Activated T-helper 1 cell treated with Interleukin-2 at 50 U/mL for 16 hours (primary cell): Measurements from ENCODE around the gene GATAD2A.

ENCODE experiments used
- DNase-seq: peaks from one replicate; pipeline ENCODE4 v3.0.0-alpha.2; 2020; ENCODE audit warnings: low read depth

The GATAD2A gene

DNA sequence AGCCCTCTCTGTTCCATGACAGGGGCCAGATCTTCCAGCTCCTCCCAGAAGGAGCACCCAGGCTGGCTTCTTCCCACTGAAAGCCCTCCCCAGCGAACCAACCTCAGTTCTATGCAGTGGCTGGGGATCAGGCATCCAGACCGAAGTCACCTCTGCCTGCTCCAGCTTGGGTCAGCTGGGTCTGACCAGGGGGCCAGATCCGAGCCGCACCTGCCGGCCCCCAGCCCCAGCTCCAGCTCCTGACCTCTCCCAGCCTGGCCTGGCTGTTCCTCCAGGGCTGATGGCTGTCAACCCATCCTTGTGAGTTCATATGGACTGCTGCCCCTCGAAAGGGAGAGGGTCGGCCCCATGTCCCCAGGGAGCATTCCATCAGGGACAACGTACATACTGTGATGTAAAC is 101.9 kb downstream of the GATAD2A start:
- DNase-seq: no peak

DNA sequence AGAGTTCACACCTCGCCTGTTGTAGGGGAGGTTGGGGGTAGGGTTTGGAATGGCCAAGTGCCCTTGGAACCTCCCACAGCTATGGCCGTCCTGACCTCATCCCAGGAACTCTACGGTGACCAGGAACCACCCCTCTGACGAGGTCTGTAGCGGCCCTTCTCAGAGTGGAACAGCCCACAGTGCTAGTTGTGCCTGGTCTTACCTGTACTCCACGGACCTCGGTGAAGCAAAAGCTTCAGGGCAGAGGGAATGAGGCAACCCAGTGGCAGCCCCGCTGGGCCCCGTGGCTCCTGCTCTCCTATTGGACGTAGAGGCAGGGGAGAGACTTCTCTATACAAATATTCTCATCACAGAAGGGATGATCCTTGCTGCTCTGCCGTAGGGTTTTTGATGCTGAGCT is 102.7 kb downstream of the GATAD2A start:
- DNase-seq: no peak

DNA sequence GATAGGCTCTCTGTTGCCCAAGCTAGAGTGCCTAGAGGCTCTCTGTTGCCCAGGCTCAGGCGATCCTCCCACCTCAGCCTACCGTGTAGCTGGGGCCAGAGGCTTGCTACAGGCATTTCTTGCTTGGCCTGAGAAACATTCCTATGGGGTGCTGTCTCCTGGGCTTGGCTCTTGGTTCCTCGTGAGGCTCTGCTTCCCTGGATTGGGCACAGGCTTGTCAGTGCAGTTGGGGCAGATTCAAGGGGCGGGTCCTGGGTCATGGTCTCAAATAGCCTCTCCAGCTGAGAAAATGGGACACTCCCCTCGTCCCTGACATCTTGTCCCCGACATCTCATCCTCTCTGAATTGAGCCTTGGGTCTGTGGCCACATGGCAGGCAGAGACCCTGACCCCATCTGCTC is 105.0 kb downstream of the GATAD2A start:
- no peak for DNase-seq

DNA sequence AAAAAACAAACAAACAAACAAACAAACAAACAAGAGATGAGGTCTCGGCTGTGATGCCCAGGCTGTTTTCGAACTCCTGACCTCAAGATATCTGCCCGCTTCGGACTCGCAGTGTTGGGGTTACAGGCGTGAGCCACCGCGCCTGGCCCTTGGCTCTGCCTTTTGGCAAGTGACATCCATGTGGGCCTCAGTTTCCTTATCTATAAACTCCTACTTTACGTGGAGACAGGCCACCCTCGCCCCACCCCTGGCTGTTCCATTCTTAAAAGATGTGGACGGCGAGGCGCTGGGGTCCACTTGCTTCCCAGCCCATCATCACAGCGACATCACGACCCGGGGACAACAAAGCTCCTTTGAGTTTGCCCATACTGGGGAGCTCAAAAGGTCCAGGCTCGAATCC is 108.2 kb downstream of the GATAD2A start:
- no peak for DNase-seq

DNA sequence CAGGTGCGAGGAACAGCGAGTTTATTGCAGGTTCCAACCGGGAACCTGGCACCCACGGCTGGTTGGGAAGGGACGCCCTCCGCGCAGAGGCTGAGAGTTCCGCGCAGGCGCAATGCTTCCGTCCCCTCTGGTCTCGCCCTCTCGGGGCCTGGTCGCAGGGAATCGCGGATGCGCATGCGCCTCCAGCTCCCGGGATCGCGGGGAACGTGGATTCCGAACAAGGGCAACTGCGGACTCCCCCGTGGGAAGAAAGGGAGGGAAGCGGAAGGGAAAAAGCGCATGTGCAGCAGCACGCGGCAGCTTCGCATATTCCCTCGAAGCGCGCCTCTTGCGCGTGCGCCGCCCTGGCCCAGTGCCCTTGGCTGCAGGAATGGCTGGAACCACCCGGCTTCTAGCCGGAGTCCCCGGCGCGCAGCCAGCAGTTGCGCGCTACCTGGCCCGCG is 108.8 kb downstream of the GATAD2A start:
- no peak for DNase-seq

DNA sequence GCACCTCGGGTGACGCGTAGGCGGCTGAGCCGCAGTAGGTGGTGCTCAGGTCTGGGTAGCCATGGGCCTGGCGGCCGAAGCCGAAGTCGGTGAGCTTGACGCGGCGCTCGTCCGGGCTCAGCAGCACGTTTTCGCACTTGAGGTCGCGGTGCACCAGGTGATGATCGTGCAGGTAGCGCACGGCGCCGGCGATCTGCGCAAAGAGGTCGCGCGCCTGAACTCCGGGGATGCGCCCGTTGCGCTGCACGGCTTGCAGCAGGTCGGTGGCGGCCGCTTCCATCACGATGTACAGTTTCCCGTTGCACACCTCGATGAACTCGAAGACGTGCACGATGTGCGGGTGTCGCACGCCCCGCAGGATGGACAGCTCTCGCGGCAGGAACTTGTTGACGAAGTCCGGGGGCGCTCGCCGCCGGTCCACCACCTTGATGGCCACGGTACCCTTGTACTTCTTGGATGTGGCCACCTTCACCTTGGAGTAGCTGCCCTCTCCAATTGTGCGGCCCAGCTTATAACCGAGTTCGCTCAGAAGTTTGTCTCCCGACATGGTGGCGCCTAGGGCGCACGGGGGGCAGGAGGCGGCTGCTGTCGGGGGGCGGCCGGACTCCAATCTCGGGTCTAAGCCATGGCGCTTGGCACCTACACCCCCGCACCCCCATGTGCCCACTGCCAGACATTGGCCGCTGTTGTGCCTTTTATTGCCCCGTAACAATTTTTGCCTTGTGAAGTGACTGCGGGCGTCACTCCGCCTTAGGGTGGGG is 109.6 kb downstream of the GATAD2A start, which contains the start of gene TSSK6:
Gene TSSK6 (minus strand): TSS at position 668 of the 761 bp plus-strand sequence. CDS start 121 bp downstream, at position 547.
- DNase-seq: no peak

DNA sequence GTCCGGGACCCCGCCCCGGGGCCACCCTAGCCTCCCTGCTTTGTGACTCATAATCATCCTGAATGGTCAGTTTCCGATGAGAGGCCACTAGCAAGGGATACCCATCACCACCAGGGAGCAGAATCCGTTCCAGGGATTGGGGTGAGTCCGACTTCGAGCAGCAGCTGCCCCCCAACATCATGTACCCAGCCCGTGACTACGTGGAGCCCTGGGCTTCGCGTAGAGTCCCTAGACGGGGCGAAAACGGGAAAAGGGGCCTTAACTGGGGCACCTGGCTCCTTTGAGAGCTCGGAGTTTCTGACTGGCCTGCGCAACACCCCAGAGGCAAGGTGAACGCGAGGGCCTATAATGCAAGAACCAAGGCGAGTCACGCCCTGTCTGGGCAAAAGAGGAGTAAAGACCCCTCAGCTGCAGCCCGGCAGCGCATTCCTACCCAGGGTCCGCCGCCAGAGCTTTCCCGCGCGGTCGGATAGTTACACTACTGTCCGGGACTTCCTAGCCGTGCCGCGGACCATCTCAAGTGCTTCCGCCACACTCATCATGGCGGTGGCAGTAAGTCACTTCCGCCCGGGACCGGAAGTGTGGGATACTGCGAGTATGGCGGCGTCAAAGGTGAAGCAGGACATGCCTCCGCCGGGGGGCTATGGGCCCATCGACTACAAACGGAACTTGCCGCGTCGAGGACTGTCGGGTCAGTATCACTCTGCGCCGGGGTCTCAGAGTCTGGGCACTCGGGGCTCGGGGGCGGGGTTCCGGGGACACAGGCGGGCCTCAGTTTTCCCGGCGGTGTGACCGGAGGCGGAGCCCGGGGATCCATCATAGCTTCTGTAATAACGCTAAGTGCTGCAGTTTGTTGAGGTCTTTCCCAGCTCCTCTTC is 110.4 kb downstream of the GATAD2A start, which contains the start of gene NDUFA13:
Gene NDUFA13 (plus strand): TSS at position 584 of the 878 bp plus-strand sequence. CDS start 14 bp downstream, at position 598.
- DNase-seq: peak; percentile 89

DNA sequence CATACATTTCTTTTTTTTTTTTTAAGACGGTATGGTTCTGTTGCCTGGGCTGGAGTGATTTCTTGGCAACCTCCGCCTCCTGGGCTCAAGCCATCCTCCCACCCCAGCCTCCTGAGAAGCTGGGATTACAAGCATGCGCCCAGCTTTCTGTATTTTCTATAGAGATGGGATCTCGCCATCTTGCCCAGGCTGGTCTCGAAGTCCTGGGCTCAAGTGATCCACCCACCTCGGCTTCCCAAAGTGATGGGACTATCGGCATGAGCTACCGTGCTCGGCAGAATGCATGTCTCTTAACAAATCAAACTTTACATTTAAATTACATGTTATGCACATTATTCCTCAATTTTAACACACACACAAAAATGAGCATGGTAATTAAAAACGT is 111.8 kb downstream of the GATAD2A start:
- DNase-seq: no peak

DNA sequence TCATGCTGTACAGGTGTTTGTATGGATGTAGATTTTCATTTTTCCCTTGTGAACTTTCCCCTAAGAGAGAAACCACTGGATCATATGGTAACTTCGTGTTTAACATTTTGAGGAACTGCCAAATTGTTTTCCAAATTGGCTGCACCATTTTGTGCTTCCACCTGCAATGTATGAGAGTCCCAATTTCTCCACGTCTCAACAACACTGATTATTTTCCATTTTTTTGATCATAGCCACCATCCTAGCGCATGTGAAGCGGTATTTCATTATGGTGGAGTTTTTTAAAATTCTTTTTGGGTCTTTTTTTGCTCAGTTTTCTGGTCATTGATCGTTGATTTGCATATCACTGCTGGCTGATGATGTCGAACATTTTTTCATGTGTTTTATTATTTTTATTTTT is 115.5 kb downstream of the GATAD2A start:
- DNase-seq: no peak

DNA sequence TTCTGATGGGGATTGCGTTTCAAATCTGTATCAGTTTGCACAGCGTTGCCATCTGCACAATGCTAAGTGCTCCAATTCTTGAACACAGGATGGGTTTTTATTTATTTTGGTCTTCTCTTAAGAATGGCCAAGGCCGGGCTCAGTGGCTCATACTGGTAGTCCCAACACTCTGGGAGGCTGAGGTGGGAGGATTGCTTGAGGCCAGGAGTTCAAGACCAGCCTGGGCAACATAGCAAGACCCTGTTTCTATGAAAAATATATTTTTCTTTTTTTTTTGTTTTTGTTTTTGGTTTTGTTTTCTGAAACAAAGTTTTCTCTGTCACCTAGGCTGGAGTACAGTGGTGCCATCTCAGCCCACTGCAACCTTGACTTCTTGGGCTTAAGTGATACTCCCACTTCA is 117.7 kb downstream of the GATAD2A start:
- DNase-seq: no peak

DNA sequence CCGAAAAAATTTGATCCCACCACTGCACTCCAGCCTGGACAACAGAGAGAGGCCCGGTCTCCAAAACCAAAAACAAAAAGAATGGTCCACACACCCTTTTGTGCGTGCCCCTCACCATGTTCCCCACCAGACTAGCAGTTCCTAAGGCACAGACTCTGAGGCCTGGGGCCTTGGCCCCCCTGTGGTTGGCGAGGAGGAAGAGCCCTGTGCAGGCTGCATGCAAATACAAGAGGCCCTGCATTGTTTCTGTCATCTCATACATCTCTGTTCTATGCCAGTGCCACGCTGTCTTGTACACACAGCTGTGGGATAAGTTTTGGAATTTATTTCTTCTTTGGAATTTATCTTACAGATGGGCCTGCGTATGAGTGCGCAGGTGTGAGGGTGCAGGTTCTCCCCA is 118.6 kb downstream of the GATAD2A start:
- DNase-seq: no peak

DNA sequence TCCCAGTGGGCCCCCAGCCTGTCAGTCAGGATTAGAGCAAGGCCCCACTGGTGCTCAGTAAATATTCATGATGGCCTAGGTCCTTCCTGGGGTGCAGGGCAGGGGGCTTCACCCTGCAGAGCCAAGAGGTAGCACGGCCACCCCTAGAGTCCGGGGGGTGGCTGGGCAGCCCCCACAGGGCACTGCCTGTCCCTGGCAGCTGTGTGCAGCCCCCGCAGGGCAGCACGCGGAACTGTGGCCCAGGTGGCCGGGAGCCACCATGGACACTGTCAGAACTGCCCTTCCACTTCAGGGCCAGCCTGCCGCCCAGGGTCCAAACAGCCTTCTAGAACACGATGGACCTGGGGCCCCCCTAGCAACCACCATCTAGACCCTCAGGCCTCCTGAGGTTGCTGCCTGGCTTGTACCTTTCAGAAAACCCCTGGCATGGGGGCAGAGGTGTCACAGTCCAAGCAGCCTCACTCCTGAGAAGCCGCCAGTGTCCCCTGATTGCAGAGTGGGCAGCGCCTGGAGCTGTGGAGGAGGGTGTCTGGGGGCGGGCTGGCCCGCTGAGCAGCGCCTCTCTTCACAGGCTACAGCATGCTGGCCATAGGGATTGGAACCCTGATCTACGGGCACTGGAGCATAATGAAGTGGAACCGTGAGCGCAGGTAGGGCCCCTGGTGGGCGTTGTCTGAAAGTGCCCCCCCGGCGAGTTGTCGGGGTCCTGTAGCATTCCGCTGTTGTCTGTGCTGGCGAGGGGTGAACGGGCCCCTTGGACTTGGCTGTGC is 120.3 kb downstream of the GATAD2A start:
- no peak for DNase-seq

DNA sequence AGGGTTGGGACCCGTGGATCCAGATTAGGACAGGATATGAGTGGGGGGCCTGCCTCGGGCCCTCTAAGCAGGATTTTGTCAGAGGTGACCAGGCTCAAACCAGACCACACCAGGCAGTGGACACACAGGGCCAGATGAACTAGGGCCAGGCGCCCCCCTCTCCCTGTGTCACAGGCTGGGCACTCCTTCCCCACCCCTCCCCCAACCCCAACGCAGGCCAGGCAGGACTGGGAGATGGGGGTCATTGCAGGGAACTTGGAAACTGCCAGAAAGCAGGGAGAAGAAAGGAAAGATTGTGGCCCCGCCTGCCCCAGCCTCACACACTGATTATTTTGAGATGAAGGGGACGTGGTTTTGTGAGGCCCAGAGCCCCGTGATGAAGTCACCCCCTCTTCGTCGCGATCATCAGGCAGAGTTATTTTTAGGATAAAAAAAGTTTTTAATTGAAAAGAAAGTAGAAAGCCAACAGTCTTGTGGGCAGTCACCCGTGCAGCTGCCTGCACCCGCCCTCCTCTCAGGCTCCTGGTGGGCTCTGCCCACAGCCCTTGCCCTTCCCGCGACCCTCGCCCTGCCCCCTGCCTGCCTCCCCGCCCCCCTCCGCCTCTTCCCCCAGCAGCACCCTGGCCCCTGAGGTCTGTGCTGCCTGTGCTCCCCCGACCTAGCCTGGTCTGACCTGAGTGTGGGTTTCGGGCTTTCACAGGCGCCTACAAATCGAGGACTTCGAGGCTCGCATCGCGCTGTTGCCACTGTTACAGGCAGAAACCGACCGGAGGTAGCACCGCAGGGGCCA is 121.3 kb downstream of the GATAD2A start:
- DNase-seq: no peak

DNA sequence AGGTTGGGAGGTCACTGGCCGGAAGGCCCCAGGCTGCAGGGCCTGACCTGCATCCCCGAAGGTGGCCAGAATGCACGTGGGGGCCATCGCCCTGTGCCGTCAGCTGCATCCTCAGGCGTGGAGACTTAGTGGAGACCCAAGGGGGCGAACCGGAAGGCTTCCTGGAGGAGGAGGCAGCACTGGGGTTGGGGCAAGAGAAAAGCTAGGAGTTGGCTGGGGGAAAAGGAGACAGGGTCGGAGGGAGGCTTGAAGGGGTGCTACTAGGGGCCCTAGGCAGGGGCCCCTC is 121.8 kb downstream of the GATAD2A start:
- no peak for DNase-seq

DNA sequence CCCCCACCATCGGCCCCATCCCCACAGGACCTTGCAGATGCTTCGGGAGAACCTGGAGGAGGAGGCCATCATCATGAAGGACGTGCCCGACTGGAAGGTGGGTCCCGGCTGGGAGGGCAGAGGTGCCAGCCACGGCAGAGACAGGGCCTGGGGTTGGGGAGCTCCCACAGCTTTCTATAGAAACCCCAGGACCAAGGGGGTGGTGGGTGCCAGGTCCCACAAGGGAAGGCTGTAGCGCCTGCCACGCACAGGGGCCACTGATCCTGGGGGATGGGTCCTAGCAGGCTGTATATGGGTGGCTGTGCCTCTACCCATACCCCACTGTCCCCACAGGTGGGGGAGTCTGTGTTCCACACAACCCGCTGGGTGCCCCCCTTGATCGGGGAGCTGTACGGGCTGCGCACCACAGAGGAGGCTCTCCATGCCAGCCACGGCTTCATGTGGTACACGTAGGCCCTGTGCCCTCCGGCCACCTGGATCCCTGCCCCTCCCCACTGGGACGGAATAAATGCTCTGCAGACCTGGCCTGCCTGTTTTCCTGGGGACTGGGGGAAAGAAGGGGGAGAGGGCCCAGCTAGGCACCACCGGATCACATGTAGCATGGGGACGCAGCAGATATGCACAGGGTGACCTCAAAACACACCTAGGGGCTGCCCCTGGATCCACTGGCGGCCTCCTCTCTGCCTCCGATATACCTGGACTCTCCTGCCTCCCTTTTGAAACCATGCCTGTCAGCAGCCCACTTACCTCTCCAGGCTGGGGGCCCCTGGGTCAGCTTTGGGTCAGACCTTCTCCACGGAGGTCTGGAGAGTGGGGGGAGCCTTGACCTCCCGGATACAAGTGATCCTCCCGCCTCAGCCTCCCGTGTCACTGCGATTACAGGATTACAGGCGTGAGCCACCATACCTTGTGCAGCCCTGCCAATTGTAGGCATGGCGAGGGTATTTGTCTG is 122.5 kb downstream of the GATAD2A start:
- DNase-seq: no peak

DNA sequence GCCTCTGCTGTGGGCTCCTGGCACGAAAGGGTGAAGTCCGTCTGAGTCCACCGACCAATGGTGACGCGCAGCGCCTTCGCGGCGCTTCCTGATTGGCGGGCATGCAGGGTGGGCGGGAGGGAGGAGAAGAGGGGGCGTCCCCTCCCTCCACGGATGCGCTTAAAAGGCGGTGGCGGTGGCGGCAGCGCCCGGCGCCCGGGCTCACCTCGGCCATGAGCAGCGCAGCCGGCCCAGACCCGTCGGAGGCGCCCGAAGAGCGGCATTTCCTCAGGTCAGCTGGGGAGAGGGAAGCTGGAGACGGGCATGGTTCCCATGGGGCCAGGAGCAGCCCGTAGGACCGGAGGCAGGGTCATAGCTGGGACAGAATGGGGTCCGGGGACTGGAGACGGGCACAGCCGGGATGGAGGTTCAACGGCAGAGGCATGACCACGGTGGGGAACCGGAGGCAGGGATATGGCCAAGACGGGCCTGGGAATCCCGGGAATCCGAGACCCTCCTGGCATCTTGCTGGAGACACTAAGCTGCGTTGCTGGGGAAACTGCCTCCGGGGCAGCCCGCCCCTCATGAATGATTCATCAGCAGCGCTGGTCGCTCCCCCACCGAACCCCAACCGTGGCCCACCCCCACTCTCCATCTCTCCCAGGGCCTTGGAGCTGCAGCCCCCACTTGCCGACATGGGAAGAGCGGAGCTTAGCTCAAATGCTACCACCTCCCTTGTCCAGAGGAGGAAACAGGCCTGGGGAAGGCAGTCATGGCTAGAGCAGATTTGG is 123.4 kb downstream of the GATAD2A start, which contains the start of gene YJEFN3:
Gene YJEFN3 (plus strand): TSS at position 191 of the 770 bp plus-strand sequence. CDS start 22 bp downstream, at position 213.
- no peak for DNase-seq

DNA sequence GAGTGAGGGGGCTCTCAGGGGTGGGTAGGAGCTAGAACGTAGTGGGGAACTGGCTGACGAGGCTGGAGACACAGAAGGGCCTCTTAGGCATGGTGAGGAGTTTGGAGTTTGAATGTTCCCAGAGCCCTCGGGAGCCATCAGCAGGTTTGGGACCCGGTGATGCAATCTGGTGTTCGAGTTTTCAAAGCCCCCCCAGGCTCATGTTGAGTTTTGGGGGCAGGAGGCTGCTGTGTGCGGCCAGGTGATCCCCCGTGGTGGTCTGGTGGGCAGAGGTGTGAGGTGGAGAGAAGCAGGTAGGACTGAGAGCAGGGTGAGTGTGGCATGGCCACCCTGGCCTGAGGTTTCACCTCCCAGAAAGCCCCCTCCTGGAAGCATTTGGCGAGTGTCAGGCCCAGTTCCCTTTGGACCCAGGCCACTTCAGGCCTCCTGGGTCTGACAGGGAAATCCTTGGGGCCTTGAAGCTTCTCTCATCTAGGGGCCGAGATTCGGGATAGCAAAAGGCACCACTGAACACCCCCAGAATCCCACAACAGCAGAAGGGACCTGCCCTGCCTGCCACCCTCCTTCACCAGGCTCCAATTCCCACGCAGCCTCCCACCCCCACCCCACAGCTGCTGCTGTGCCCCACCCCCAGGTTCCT is 124.4 kb downstream of the GATAD2A start:
- no peak for DNase-seq

DNA sequence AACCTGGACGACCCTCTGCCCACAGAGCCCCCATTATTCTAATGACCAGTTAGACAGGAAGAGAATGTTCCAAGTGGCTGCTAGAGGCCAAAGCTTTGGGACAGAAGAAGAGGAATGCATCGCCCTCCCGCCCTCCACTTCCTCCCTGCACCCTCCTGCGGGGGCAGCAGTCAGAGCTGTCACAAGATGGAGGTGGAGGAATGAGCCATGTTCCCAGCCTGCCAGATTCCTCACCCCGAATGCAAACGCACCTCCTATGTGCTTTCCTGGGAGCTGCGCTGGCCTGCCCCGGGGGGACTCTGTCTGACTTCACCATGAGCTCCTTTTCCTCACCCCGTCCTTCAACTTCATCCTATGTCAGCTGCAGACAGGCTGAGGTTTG is 124.9 kb downstream of the GATAD2A start:
- no peak for DNase-seq

DNA sequence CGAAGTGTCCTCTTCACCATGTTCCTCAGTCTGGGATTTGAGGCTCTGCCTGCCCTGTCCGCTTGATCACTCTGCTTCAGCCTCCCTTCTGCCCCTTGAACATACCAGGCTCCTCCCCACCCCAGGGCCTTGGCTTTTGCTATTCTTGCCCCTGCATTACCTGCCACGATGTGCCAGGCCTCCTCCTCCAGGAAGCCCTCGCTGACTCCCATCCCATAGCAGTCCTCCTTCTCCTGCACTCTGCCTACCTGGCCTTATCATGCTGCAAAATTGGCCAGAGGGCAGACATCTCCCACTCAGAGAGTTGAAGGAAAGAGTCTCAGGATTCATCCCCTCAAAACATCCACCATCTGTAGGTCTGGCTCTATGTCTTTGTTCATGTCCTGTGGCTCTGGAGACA is 125.4 kb downstream of the GATAD2A start:
- DNase-seq: no peak
